A673 (cell line): ENCODE results near the gene COG2.

Experiments
- EZH2 ChIP-seq: fragments of 200-600 bp; sonication (generic); IDR thresholded peaks from 2 replicates; pipeline ENCODE4 v1.6.1; 2017; ENCODE audit warnings: borderline replicate concordance, low read depth, mild to moderate bottlenecking, mixed read lengths, antibody characterized with exemption, low read length; ENCODE audit not compliant: poor library complexity, severe bottlenecking
- TF ChIP-seq, protein P1 (sequence below): fragments of 300-800, 200-600 bp; sonication (generic); conservative IDR thresholded peaks from 2 replicates; pipeline ENCODE4 v1.5.1; 2017; ENCODE audit warnings: low read depth, mild to moderate bottlenecking, antibody characterized with exemption, low read length, moderate library complexity, mixed read lengths

DNA sequence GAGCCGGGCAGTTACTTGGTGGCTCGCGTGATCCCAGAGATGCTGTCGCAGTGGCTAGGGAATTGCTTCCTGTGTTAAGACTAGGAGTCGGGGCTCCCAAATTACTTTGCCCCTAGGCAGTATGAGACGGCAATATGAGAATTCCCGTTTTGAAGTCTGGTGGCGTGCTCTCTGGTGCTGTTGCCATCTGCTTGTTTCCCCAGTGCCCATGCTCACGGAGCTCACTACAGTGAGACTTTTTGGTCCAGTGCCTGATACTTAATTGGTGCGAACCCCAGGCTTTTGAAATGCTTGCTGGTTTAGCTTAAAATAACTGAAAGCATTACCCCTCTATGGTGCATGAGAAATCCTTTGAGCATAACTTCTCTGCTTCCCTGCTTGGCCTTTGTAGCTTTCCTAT lies 49.3 kb downstream of the COG2 start:
- TF ChIP-seq, protein P1, sequence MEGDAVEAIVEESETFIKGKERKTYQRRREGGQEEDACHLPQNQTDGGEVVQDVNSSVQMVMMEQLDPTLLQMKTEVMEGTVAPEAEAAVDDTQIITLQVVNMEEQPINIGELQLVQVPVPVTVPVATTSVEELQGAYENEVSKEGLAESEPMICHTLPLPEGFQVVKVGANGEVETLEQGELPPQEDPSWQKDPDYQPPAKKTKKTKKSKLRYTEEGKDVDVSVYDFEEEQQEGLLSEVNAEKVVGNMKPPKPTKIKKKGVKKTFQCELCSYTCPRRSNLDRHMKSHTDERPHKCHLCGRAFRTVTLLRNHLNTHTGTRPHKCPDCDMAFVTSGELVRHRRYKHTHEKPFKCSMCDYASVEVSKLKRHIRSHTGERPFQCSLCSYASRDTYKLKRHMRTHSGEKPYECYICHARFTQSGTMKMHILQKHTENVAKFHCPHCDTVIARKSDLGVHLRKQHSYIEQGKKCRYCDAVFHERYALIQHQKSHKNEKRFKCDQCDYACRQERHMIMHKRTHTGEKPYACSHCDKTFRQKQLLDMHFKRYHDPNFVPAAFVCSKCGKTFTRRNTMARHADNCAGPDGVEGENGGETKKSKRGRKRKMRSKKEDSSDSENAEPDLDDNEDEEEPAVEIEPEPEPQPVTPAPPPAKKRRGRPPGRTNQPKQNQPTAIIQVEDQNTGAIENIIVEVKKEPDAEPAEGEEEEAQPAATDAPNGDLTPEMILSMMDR, result no peak
- TF ChIP-seq EZH2, result no peak
